H1 (cell line): Measurements from ENCODE around the gene CARD18.

Source experiments
- BACH1 ChIP-seq: IDR thresholded peaks from 2 replicates; pipeline ENCODE4 v1.6.1; 2012; ENCODE audit warnings: low read length, improper control_type of control experiment
- CEBPB ChIP-seq: IDR thresholded peaks from 2 replicates; pipeline ENCODE4 v1.6.1; 2012; ENCODE audit warnings: low read depth, low read length
- CHD1 ChIP-seq: IDR thresholded peaks from 2 replicates; pipeline ENCODE4 v1.6.1; 2012; ENCODE audit warnings: low read depth, low read length, improper control_type of control experiment
- CTCF ChIP-seq, 3 experiments: IDR thresholded peaks; 1 replicate in 2 of 3; 2 replicates in 1 of 3; pipeline versions ENCODE4 v1.5.1 to v1.6.1; 2011; ENCODE audit warnings: low read length in 3 of 3, mild to moderate bottlenecking in 3 of 3, inconsistent platforms in 2 of 3, low read depth in 1 of 3, moderate library complexity in 1 of 3; ENCODE audit not compliant: insufficient read depth in 1 of 3; ENCODE audit errors: control extremely low read depth in 1 of 3
- EP300 ChIP-seq, 2 experiments: IDR thresholded peaks; 1 replicate in 1 of 2; 2 replicates in 1 of 2; pipeline ENCODE4 v1.6.1; 2011 to 2012; ENCODE audit warnings: low read depth in 2 of 2, low read length in 2 of 2, mild to moderate bottlenecking in 2 of 2, borderline replicate concordance in 1 of 2, inconsistent platforms in 1 of 2, moderate library complexity in 1 of 2
- FOSL1 ChIP-seq: IDR thresholded peaks from 2 replicates; pipeline ENCODE4 v1.6.1; 2011; ENCODE audit warnings: mild to moderate bottlenecking, low read depth, low read length, moderate library complexity; ENCODE audit not compliant: insufficient read depth
- HDAC2 ChIP-seq, 2 experiments: fragments of 300-600 bp in 1 of 2; sonication (generic) in 1 of 2; IDR thresholded peaks; 2 replicates each; pipeline ENCODE4 v1.6.1; 2011 to 2012; ENCODE audit warnings: low read depth in 2 of 2, low read length in 2 of 2, mild to moderate bottlenecking in 2 of 2, moderate library complexity in 2 of 2, borderline replicate concordance in 1 of 2, inconsistent platforms in 1 of 2
- HDAC6 ChIP-seq: IDR thresholded peaks from one replicate; pipeline ENCODE4 v1.7.1; 2012; ENCODE audit warnings: low read depth, mild to moderate bottlenecking, inconsistent platforms, low read length, moderate library complexity
- POLR2A ChIP-seq, 2 experiments: IDR thresholded peaks; 1 replicate in 1 of 2; 2 replicates in 1 of 2; pipeline ENCODE4 v1.6.1; 2011; ENCODE audit warnings: low read depth in 2 of 2, low read length in 2 of 2, mild to moderate bottlenecking in 2 of 2; ENCODE audit errors: control extremely low read depth in 1 of 2
- POLR2AphosphoS5 ChIP-seq: IDR thresholded peaks from 2 replicates; pipeline ENCODE4 v1.6.1; 2011; ENCODE audit warnings: low read depth, low read length
- RAD21 ChIP-seq, 2 experiments: IDR thresholded peaks in 1 of 2; conservative IDR thresholded peaks in 1 of 2; 2 replicates each; pipeline ENCODE4 v1.6.1; 2011; ENCODE audit warnings: low read depth in 2 of 2, low read length in 2 of 2, improper control_type of control experiment in 1 of 2, inconsistent platforms in 1 of 2, mild to moderate bottlenecking in 1 of 2, moderate library complexity in 1 of 2
- TAF7 ChIP-seq: optimal IDR thresholded peaks from 2 replicates; pipeline ENCODE3; 2011; ENCODE audit warnings: low read depth, mild to moderate bottlenecking, inconsistent platforms, low read length, moderate library complexity, borderline replicate concordance
- YY1 ChIP-seq: IDR thresholded peaks from 2 replicates; pipeline ENCODE4 v1.6.1; 2011; ENCODE audit warnings: low read depth, mild to moderate bottlenecking, low read length

GRCh38 chr11:105155679-105156078 lies 16.1 kb upstream of the CARD18 start:
- TF ChIP-seq POLR2AphosphoS5 = no peak
- no peak for TF ChIP-seq POLR2A (IDR thresholded peaks at IDR 0.05; ENCODE audit: control extremely low read depth in 1 of 2, low read depth in 2 of 2, low read length in 2 of 2)
- TF ChIP-seq YY1 = no peak
- TF ChIP-seq CTCF (IDR thresholded peaks at IDR 0.05; ENCODE audit: control extremely low read depth in 1 of 3, insufficient read depth in 1 of 3, low read depth in 1 of 3, low read length in 3 of 3) = no peak
- no peak for TF ChIP-seq CHD1
- TF ChIP-seq BACH1 = no peak
- TF ChIP-seq FOSL1 = no peak
- TF ChIP-seq HDAC2 (IDR thresholded peaks at IDR 0.05; ENCODE audit: borderline replicate concordance in 1 of 2, low read depth in 2 of 2, low read length in 2 of 2) = no peak
- no peak for TF ChIP-seq RAD21 (IDR thresholded peaks at IDR 0.05 in 1 of 2, conservative IDR thresholded peaks at IDR 0.05 in 1 of 2; ENCODE audit: low read depth in 2 of 2, low read length in 2 of 2)
- no peak for TF ChIP-seq CEBPB
- no peak for TF ChIP-seq TAF7
- TF ChIP-seq EP300 (IDR thresholded peaks at IDR 0.05; ENCODE audit: borderline replicate concordance in 1 of 2, low read depth in 2 of 2, low read length in 2 of 2) = no peak
- TF ChIP-seq HDAC6 = no peak
